Measurements from ENCODE around the gene TBC1D1. TPM values are rescaled to one million over a fixed set of nuclear protein-coding genes. Genes with fewer than 3 reads are reported as not detected.

The TBC1D1 gene
- total RNA-seq, 4 donors from 2014 or later = 122 to 258 (median 139) TPM

GRCh38 chr4:38157592-38157991 is 266.7 kb downstream of the TBC1D1 start:
- Histone ChIP-seq H3K9me3 (no peaks in the 10 kb centered on the region), H3K36me3 (no peaks in the 10 kb centered on the region), H3K27me3 (no peaks in the 10 kb centered on the region), H3K27ac (peak overlapping the region; percentile 51 to 87 (median 86)), H3K4me3 (no peak overlapping the region), H3K4me1 (peaks cover 11 to 75% (median 43%) of the 10 kb centered on the region in 4 donors)
- 38% methylated on average over 1 of the region's 1 CpG; no CpG with 5 or more reads in 1 of the 2 donors for WGBS, 2 donors (ENCODE audit: low coverage in 1 of 2)
- intact Hi-C loops (cut with DNase I; ENCODE audit: low total_unique reads) = no loop called here
- in situ Hi-C loops (cut with MboI; ENCODE audit: low pct_ligation_motif_present in 1 of 4, low pct_unique_long_range_greater_than_20kb in 1 of 4, low sequenced_read_pairs in 3 of 4) = no loop called here
- peak; percentile 68 for DNase-seq
- TF ChIP-seq POLR2A (IDR thresholded peaks at IDR 0.05) = peak; percentile 56
- peak; percentile 11 to 73 (median 62) for TF ChIP-seq POLR2AphosphoS5 (IDR thresholded peaks at IDR 0.05)
- TF ChIP-seq CTCF (IDR thresholded peaks at IDR 0.05) = no peak
- TF ChIP-seq EP300 (IDR thresholded peaks at IDR 0.05; ENCODE audit: low read depth) = peak; percentile 47

GRCh38 chr4:38160487-38161207 is 269.8 kb downstream of the TBC1D1 start:
- H3K9me3 ChIP-seq = no peaks in the 10 kb centered on the region
- H3K36me3 ChIP-seq = no peaks in the 10 kb centered on the region
- in situ Hi-C loops (cut with MboI; ENCODE audit: low pct_ligation_motif_present in 1 of 4, low pct_unique_long_range_greater_than_20kb in 1 of 4, low sequenced_read_pairs in 3 of 4) (no loop called here), intact Hi-C loops (cut with DNase I; ENCODE audit: low total_unique reads) (no loop called here)
- TF ChIP-seq POLR2AphosphoS5 (IDR thresholded peaks at IDR 0.05) (peak in 2 of 3 donors; percentile 30 to 64), CTCF (IDR thresholded peaks at IDR 0.05) (no peak), POLR2A (IDR thresholded peaks at IDR 0.05) (peak; percentile 28), EP300 (IDR thresholded peaks at IDR 0.05; ENCODE audit: low read depth) (peak; percentile 57)
- H3K27me3 ChIP-seq = no peaks in the 10 kb centered on the region
- no peak overlapping the region for H3K4me3 ChIP-seq
- WGBS, 2 donors (ENCODE audit: low coverage in 1 of 2) = 17 to 28% methylated on average over 2 to 3 of the region's 3 CpGs
- peaks cover 2 to 53% (median 26%) of the 10 kb centered on the region in 4 donors for H3K4me1 ChIP-seq
- DNase-seq = peak; percentile 33
- H3K27ac ChIP-seq = peak overlapping the region; percentile 66 to 86 (median 79)

DNA sequence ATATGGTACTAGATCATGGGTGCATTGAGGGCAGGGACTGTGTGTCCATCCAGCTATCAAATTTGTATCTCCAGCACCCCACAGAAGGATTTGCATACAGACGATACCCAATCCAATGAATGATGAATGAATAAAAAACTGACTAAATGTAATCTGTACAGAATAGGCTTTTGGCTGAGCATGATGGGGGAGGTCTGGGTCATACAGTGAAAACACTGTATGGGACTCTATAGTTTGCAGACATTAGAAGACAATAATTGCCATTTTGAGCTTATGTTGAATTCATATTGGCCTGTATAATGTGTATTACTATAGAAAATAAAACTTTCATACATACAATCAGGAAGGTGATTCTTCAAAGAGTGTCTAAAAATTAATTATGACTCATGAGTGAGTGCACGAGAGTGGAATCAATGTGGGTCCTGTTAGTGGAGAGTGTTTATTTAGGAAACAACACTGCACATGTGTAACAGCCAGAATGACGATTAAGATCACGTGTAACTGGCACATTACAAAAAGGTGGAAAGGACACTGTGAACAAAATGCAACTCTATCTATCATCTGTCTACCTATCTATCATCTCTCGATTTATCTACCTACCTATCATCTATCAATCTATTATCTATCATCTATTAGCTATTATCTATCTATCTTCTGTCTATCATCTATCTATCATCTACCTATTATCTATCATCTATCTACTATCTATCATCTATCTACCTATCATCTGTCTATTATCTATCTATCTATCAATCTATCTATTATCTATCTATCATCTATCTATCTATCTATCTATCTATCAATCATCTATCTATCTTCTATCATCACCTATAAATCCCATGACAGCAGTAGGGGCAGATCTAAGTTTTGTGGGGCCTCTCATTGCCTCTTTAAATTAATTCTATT is 270.6 kb downstream of the TBC1D1 start:
- in situ Hi-C loops (cut with MboI; ENCODE audit: low pct_ligation_motif_present in 1 of 4, low pct_unique_long_range_greater_than_20kb in 1 of 4, low sequenced_read_pairs in 3 of 4) (no loop called here), intact Hi-C loops (cut with DNase I; ENCODE audit: low total_unique reads) (no loop called here)
- H3K4me1 ChIP-seq = peaks cover 0 to 44% (median 23%) of the 10 kb centered on the region in 4 donors
- WGBS, 2 donors (ENCODE audit: low coverage in 1 of 2) = 80 to 88% methylated on average over 5 of the region's 5 CpGs
- no peak overlapping the region for H3K4me3 ChIP-seq
- H3K9me3 ChIP-seq = no peaks in the 10 kb centered on the region
- H3K27ac ChIP-seq = peak overlapping the region; percentile 66 to 86 (median 79)
- H3K36me3 ChIP-seq = no peaks in the 10 kb centered on the region
- DNase-seq = no peak
- no peaks in the 10 kb centered on the region for H3K27me3 ChIP-seq
- TF ChIP-seq CTCF (IDR thresholded peaks at IDR 0.05) (no peak), EP300 (IDR thresholded peaks at IDR 0.05; ENCODE audit: low read depth) (no peak), POLR2A (IDR thresholded peaks at IDR 0.05) (no peak), POLR2AphosphoS5 (IDR thresholded peaks at IDR 0.05) (no peak)

DNA sequence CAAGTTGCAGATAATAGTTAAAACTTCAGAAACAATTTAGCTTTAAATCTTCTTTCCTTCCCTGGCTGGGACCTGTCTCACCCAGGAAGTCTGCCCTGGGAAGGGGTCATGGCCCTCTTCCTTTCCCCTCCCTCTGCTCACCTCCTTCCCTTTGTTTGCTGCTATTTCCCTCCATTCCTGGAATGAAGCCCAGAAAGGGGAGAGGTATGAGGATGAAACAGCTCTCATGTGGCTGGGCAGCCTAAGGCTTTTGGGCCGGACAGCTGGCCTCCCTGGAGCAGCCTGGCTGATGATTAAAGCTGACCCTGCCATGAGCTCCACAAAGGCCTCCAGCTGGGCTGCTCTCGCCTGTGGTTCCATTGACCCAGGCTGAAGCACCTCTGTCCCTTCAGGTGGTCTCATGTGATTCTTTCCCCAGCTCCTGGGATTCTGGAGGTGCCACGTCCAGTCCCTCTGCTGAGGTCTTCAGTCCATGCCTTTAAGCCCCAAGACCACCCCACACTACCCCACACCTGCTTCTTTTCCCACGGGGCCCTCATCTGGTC is 271.4 kb downstream of the TBC1D1 start:
- no peak for DNase-seq
- in situ Hi-C loops (cut with MboI; ENCODE audit: low pct_ligation_motif_present in 1 of 4, low pct_unique_long_range_greater_than_20kb in 1 of 4, low sequenced_read_pairs in 3 of 4) (no loop called here), intact Hi-C loops (cut with DNase I; ENCODE audit: low total_unique reads) (no loop called here)
- TF ChIP-seq POLR2A (IDR thresholded peaks at IDR 0.05) (no peak), POLR2AphosphoS5 (IDR thresholded peaks at IDR 0.05) (no peak), CTCF (IDR thresholded peaks at IDR 0.05) (no peak), EP300 (IDR thresholded peaks at IDR 0.05; ENCODE audit: low read depth) (no peak)
- no peaks in the 10 kb centered on the region for H3K27me3 ChIP-seq
- H3K27ac ChIP-seq = peak overlapping the region in 2 of 4 donors; percentile 12 to 16
- no peak overlapping the region for H3K4me3 ChIP-seq
- no peaks in the 10 kb centered on the region for H3K9me3 ChIP-seq
- 79 to 100% methylated on average over 1 to 4 of the region's 4 CpGs for WGBS, 2 donors (ENCODE audit: low coverage in 1 of 2)
- H3K36me3 ChIP-seq = no peaks in the 10 kb centered on the region
- peaks cover 0 to 39% (median 20%) of the 10 kb centered on the region in 4 donors for H3K4me1 ChIP-seq

All from transverse colon (tissue), 4 donors.